Transverse colon (tissue), 3 donors: ENCODE measurements around the gene KCNV2.

Experiments used
- POLR2A ChIP-seq: fragments of 450-650 bp; IDR thresholded peaks from one replicate; pipeline ENCODE4 v1.6.1; 2016; ENCODE audit warnings: antibody characterized with exemption, mild to moderate bottlenecking, moderate library complexity
- TF ChIP-seq, protein P1 (sequence below), 5 experiments: fragments of 200-600 bp in 3 of 5; fragments of 450-650 bp in 2 of 5; sonication (generic) in 3 of 5; IDR thresholded peaks; 1 replicate in 2 of 5; 2 replicates in 3 of 5; pipeline ENCODE4 v1.5.1; 2016 to 2017; ENCODE audit warnings: antibody characterized with exemption in 5 of 5, inconsistent platforms in 3 of 5, mild to moderate bottlenecking in 2 of 5, moderate library complexity in 1 of 5

DNA sequence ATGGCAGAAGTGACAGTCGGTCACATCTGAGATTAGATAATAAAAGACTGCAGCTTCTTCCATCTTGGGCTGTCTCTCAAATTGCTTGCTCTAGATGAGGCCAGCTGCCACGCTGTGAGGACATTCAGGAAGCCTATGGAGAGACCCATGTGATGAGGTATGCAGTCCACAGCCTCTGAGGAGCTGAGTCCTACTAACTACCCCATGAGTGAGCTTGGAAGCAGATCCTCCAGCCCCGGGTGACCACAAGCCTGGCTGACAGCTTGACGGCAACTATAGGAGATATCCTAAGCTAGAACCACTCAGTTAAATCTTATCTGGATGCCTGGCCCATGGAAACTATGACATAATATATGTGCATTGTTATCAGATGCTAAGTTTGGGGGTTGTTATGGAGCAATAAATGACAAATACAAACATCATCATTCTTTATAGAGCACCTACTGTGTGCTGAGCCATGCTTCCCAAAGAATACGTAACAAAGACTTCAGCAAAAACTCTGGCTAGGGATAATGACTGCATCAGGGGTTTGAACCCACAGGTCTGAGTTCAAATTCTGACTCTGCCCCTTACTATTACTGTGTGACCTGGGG is 26.7 kb downstream of the KCNV2 start:
- TF ChIP-seq, protein P1, sequence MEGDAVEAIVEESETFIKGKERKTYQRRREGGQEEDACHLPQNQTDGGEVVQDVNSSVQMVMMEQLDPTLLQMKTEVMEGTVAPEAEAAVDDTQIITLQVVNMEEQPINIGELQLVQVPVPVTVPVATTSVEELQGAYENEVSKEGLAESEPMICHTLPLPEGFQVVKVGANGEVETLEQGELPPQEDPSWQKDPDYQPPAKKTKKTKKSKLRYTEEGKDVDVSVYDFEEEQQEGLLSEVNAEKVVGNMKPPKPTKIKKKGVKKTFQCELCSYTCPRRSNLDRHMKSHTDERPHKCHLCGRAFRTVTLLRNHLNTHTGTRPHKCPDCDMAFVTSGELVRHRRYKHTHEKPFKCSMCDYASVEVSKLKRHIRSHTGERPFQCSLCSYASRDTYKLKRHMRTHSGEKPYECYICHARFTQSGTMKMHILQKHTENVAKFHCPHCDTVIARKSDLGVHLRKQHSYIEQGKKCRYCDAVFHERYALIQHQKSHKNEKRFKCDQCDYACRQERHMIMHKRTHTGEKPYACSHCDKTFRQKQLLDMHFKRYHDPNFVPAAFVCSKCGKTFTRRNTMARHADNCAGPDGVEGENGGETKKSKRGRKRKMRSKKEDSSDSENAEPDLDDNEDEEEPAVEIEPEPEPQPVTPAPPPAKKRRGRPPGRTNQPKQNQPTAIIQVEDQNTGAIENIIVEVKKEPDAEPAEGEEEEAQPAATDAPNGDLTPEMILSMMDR (IDR thresholded peaks at IDR 0.05): no peak
- no peak for TF ChIP-seq POLR2A
